HL-60/S4 treated with phorbol 12-myristate 13-acetate at 8.2 ng/mL for 4 days and 3 days (cell line): ENCODE data around the gene RGL2.
"Not testable (repeated sequence)": the region's sequence is repeated elsewhere in the genome, so short reads cannot be mapped to it uniquely, and the experiment has no call there.

Experiments
- in situ Hi-C: fragments of 300-500 bp; cut with MboI; formaldehyde crosslinking; loops from 2 replicates; pipeline ENCODE4 v1.15.0; 2022; ENCODE audit warnings: low sequenced_read_pairs

RGL2 gene, protein sequence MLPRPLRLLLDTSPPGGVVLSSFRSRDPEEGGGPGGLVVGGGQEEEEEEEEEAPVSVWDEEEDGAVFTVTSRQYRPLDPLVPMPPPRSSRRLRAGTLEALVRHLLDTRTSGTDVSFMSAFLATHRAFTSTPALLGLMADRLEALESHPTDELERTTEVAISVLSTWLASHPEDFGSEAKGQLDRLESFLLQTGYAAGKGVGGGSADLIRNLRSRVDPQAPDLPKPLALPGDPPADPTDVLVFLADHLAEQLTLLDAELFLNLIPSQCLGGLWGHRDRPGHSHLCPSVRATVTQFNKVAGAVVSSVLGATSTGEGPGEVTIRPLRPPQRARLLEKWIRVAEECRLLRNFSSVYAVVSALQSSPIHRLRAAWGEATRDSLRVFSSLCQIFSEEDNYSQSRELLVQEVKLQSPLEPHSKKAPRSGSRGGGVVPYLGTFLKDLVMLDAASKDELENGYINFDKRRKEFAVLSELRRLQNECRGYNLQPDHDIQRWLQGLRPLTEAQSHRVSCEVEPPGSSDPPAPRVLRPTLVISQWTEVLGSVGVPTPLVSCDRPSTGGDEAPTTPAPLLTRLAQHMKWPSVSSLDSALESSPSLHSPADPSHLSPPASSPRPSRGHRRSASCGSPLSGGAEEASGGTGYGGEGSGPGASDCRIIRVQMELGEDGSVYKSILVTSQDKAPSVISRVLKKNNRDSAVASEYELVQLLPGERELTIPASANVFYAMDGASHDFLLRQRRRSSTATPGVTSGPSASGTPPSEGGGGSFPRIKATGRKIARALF

GRCh38 chr6:33298773-33299236 is at the start of gene RGL2:
Gene RGL2 (minus strand): TSS chr6:33298942. CDS start chr6:33298610, 332 bp downstream.
- in situ Hi-C loops, result no loop called here

GRCh38 chr6:33347816-33348215 is 49.1 kb upstream of the RGL2 start:
- in situ Hi-C loops, result no loop called here

DNA sequence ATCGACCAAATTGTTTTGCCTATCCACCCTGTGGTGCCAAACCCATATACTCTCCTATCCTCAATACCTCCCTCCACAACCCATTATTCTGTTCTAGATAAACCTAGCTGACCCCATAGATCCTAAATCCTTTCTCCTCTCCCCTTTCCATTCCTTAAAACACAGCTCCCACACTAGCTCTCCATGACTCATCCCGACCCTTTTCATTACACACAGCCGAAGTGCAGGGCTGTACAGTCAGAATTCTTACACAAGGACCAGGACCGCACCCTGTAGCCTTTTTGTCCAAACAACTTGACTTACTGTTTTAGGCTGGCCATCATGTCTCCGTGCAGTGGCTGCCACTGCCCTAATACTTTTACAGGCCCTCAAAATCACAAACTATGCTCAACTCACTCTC is 48.2 kb upstream of the RGL2 start:
- in situ Hi-C loops, result not testable (repeated sequence)

- in situ Hi-C loops, result no loop called here
Measured at GRCh38 chr6:33344701-33345697, 46.3 kb upstream of the RGL2 start.

- in situ Hi-C loops, result no loop called here
Measured at GRCh38 chr6:33343953-33344611, 45.3 kb upstream of the RGL2 start.

DNA sequence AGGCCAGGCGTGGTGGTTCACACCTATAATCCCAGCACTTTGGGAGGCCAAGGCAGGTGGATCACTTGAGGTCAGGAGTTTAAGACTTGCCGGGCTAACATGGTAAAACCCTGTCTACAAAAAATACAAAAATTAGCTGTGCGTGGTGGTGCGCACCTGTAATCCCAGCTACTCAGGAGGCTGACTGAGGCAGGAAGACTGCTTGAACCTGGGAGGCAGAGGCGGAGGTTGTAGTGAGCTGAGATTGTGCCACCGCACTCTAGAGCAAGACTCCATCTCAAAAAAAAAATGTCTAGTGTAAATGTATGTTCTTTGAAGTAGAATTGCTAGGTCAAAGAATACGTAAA is 44.8 kb upstream of the RGL2 start:
- in situ Hi-C loops, result not testable (repeated sequence)

DNA sequence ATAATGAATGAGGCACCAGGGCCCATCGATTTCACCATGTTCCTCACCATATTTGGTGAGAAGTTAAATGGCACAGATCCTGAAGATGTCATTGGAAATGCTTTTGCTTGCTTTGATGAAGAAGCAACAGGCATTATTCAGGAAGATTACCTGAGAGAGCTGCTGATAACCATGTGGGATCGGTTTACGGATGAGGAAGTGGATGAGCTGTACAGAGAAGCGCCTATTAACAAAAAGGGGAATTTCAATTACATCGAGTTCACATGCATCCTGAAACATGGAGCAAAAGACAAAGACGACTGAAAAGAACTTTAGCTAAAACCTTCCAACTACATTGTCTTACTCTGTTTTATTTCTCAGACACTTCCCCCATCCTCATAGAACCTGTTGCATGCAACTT is 40.5 kb upstream of the RGL2 start:
- in situ Hi-C loops, result no loop called here

- in situ Hi-C loops, result no loop called here
Measured at GRCh38 chr6:33336495-33336894, 37.8 kb upstream of the RGL2 start.

DNA sequence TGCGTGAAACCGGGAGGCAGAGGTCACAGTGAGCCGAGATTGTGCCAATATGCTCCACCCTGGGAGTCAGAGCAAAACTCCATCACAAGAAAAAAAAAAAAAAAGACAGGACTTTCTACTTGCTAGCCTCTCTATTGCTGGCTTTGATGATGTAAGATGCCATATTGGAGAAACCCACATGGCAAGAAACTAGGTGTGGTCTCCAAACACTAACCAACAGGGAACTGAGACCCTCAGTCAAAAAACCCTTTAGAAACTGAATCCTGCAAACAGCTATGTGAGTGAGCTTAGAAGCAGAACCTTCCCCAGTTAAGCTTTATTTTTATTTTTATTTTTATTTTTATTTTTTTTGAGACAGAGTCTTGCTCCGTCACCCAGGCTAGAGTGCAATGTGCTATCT is 37.2 kb upstream of the RGL2 start:
- in situ Hi-C loops, result no loop called here

GRCh38 chr6:33333666-33334065 is 34.9 kb upstream of the RGL2 start:
- in situ Hi-C loops, result no loop called here

- in situ Hi-C loops, result no loop called here
Measured at GRCh38 chr6:33330736-33331135, 32.0 kb upstream of the RGL2 start.

DNA sequence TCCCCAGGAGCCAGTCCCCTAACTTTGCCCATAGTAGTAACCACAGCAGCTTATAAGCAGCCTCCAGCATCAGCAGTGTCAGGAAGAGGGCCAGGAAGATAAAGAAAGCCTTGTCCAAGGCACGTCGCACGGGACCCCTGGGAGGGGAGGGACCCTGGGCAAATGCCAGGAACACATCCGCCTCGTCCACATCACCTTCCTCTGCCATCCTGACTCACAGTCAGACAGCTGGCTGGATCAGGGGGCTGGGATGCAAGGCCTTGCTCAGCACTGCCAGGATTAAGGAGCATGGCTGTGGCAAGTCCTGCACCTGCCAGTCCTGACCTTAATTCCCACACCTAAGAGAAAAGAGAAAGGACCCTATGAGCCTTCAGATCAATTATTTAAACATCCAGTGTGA is 30.3 kb upstream of the RGL2 start:
- in situ Hi-C loops, result no loop called here

DNA sequence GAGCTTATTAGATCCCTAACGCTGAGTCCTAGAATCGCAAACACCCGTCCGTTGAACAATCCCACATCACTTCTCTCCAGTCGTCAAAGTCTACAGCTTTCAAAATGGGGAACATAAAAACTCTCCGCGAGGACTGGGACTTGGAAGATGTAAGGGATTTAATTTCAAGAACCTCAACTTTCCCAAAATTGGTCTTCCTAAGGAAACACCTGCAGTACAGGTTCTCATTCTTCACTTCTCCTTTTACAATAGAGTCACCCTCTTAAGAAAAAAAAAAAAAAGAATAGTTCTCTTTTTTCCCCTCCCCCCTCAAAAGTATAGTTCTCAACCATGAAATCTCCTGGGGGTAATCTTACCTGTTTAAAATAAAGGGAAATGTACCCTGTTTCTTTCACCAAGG is 25.4 kb upstream of the RGL2 start:
- in situ Hi-C loops, result no loop called here

DNA sequence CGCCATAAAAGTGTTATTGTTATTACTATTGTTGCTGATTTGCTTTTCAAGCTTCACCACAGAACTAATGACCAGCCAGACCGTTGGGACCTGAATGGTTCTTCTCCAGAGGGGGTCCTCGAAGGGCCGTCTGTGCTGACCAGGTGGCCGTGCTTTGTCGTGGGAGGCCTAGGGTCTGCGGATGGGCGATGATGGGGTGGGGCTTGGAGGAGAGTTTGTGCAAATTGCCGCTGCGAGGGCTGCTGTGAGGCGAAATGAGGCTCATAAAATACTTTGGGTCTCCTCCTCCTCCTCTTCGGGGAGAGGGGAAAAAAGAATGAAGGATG is 24.8 kb upstream of the RGL2 start:
- in situ Hi-C loops, result no loop called here

- in situ Hi-C loops, result no loop called here
Measured at GRCh38 chr6:33321227-33321626, 22.5 kb upstream of the RGL2 start.

DNA sequence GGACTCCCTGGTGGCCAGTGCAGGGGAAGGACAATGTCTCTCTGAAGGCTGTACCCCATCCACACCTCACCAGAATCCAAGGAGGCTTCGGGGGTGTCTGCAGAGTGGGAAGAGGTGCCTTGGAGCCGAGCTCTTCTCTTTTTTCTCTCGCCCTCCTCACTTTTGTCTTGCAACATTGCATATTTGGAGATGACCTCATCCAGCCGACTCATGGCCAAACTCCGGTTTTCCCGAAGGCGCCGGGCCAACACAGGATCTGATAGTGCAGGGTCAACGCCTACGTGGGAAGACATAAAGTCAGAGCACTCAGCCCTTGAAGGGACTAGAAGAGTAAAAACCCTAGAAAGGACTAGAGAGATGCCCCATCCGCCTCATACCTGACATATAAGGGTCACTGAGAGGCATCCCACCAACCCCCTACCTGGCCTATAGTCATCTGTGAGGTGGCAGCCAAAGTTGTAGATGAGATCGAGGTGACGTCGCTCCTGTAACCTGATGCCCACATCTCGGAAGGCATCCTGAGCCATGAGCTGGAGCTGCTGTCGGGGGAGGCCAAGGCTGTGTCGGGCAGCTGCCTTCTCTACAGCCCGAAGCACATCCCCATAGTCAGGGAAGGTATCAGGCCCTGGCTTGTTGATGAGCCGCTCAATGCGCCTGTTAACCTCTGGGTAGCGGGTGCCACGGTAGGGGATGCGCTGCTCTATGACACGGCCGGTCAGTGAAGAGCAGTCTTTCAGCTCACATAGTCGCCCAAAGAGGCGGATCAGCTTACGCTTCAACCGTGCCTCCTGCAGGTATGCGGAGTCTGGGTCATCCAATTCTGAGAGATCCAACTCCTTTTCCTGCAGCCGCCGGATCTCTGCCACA is 21.8 kb upstream of the RGL2 start:
- in situ Hi-C loops, result no loop called here

- in situ Hi-C loops, result no loop called here
Measured at GRCh38 chr6:33319939-33320314, 21.2 kb upstream of the RGL2 start.

DNA sequence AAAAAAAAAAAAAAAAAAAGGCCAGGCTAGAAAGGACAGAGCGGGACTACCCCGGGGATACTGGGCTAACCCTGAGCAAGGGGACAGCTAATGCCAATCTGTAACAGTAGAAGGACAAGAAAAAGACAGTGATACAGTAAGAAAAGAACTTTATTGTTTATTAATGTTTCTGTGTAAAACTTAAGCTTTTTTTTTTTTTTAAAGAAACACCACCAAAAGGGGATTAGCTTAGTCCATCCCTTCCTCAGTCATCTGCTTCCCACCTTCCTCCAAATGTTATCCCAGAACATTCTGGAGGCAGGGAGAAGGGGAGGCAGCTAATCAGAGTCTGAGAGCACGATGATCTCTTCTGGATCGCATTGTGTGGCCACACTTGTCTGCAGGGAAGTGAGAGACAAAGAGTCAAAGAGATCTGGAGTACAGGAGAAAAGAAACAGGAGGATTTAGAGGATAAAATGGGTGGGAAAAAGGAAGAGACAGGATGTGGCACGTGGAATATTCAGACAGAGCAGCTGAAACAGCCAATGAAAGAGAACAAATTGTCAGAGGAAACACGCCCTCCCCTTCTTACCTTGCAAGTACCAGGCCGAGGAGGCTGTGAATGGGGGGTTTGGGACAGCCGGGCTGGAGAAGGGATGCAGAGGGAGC is 19.8 kb upstream of the RGL2 start:
- in situ Hi-C loops, result no loop called here
